Brain microvascular endothelial cell (primary cell): ENCODE data around the gene FAM184B.

Experiments used
- DNase-seq: peaks from one replicate; pipeline ENCODE4 v3.0.0-alpha.2; 2020
- H3K27ac ChIP-seq: fragments of 250-450 bp; sonication (Bioruptor Pico); 2 replicates; pipeline ENCODE4 v1.5.1; 2020; ENCODE audit warnings: mild to moderate bottlenecking, moderate library complexity
- H3K27me3 ChIP-seq: fragments of 250-450 bp; sonication (Bioruptor Pico); replicated peaks from 2 replicates; pipeline ENCODE4 v1.5.1; 2020; ENCODE audit warnings: mild to moderate bottlenecking
- H3K36me3 ChIP-seq: fragments of 250-450 bp; sonication (Bioruptor Pico); replicated peaks from 2 replicates; pipeline ENCODE4 v1.5.1; 2020; ENCODE audit warnings: mild to moderate bottlenecking
- H3K4me3 ChIP-seq: 2 replicates; pipeline ENCODE4 v1.5.1; 2011; ENCODE audit warnings: low read depth, mild to moderate bottlenecking, control low read depth, low read length, moderate library complexity
- CTCF ChIP-seq: IDR thresholded peaks from 2 replicates; pipeline ENCODE4 v1.5.1; 2011; ENCODE audit warnings: low read depth, mild to moderate bottlenecking, moderate library complexity, low read length, control low read depth, inconsistent platforms; ENCODE audit errors: missing control alignments
- in situ Hi-C: cut with HindIII; loops from 2 replicates; pipeline ENCODE4 v1.10.0; 2017; ENCODE audit warnings: low sequenced_read_pairs, low pct_ligation_motif_present

The FAM184B gene

GRCh38 chr4:17781300-17782287 lies at the start of gene FAM184B:
Gene FAM184B, minus strand, starts transcription at chr4:17781621. Its CDS starts 322 bp downstream, at chr4:17781299.
- peaks cover 28% of the 10 kb centered on the region for H3K27me3 ChIP-seq
- peak within 1 kb of the TSS; percentile 46 for H3K4me3 ChIP-seq
- DNase-seq = no peak
- TF ChIP-seq CTCF = no peak
- no peak within 1 kb of the TSS for H3K27ac ChIP-seq
- in situ Hi-C loops = no loop called here
- no peaks in the 10 kb centered on the region for H3K36me3 ChIP-seq

- in situ Hi-C loops = no loop called here
- DNase-seq = no peak
Observed at GRCh38 chr4:17823871-17824669, 42.6 kb upstream of the FAM184B start.

GRCh38 chr4:17817027-17817426 lies 35.6 kb upstream of the FAM184B start:
- Histone ChIP-seq H3K27ac (no peak overlapping the region), H3K4me3 (no peak overlapping the region), H3K36me3 (no peaks in the 10 kb centered on the region), H3K27me3 (no peaks in the 10 kb centered on the region)
- TF ChIP-seq CTCF = peak; percentile 52
- in situ Hi-C loops = no loop called here
- peak; percentile 31 for DNase-seq

More at GRCh38 chr4:17823871-17824669, 42.6 kb upstream of the FAM184B start:
- TF ChIP-seq CTCF = no peak
- Histone ChIP-seq H3K36me3 (no peaks in the 10 kb centered on the region), H3K4me3 (no peak overlapping the region), H3K27me3 (no peaks in the 10 kb centered on the region), H3K27ac (no peak overlapping the region)

- no peak for DNase-seq
- H3K4me3 ChIP-seq = no peak overlapping the region
- no peaks in the 10 kb centered on the region for H3K27me3 ChIP-seq
- no peak for TF ChIP-seq CTCF
- H3K36me3 ChIP-seq = no peaks in the 10 kb centered on the region
- in situ Hi-C loops = no loop called here
- H3K27ac ChIP-seq = no peak overlapping the region
Observed at GRCh38 chr4:17816142-17816541, 34.7 kb upstream of the FAM184B start.

GRCh38 chr4:17814140-17814539 lies 32.7 kb upstream of the FAM184B start:
- in situ Hi-C loops = no loop called here
- Histone ChIP-seq H3K4me3 (no peak overlapping the region), H3K27me3 (no peaks in the 10 kb centered on the region), H3K36me3 (no peaks in the 10 kb centered on the region), H3K27ac (peak overlapping the region; percentile 30)
- no peak for TF ChIP-seq CTCF
- peak; percentile 48 for DNase-seq
